ENCODE data around the gene TRIM15.

TRIM15 gene

GRCh38 chr6:30145818-30146217, 17.5 kb upstream of the TRIM15 start:
- DNase-seq (ENCODE audit: low spot score): no peak

- DNase-seq (ENCODE audit: low spot score): no peak
Observed at GRCh38 chr6:30147096-30147495, 16.2 kb upstream of the TRIM15 start.

DNA sequence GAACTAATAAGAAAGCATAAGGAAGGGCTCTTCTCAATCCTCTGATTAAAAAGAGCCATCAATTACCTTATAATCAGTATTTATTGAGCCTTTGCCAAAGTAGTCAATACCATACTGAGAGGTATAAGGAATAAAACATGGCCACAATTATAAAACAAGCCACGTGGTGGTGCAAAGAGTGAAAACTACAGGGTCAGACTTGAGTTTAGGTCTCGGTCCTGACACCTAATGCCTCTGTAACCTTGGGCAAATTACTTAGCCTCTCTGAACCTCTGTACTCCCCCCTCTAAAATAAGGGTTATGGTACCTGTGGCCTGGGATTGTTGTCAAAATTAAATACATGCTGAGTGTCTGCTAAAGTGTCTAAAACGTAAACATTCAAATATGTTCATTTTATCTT, 14.1 kb upstream of the TRIM15 start:
- DNase-seq (ENCODE audit: low spot score): no peak

GRCh38 chr6:30149858-30150550, 13.3 kb upstream of the TRIM15 start:
- DNase-seq (ENCODE audit: low spot score): no peak

DNA sequence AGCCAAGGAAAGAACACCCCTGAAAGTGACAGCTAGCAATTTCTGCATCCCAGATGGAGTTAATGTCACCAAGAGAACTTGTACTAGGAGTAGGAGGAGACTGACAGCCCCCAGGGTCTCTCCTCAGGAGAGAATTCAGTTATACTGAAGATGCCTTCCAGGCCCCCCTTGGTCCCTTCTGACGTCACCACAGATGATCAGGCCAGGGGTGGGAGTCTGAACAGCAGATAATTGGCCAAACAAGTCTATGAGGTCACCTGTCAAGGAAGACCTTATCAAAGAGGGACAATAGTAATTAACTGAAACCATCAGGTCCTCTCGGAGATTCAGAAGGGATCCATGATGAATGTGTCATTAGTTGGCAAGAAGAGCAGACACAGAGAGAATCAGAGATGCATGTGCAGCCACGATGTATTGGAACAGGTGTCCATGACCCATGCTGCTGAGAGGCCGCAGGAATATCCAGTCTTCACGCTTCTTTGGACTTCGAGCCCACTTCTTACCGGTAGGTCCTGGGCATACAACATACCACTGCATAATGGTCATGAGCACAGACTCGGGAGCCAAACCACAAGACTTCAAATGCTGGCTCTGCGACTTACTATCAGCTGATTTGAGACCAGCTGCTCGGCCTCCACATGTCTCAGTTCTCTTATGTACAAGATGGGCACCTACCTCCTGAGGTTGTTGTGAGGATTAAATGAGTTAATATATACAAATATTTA, 12.5 kb upstream of the TRIM15 start:
- no peak for DNase-seq (ENCODE audit: low spot score)

DNA sequence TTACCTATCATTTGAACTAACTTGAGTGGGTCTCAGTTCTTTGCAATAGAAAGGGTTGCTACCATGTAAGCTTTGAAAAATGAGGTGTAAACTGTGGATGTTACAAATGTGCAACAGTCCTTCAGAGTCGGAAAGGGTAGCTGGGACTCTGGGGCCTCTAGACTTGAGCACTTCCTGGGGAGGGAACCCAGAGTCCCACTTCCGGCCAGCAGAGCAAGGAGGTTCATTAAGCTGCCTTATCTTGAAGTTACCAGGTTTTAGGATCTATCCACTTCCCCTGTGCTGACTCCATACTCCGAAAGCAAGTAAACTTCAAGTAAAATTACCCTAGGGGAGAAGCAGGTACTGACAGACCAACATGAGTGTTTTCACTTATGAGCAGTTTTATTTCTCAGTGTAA, 11.8 kb upstream of the TRIM15 start:
- no peak for DNase-seq (ENCODE audit: low spot score)

- no peak for DNase-seq (ENCODE audit: low spot score)
Observed at GRCh38 chr6:30152016-30152673, 11.2 kb upstream of the TRIM15 start.

- DNase-seq (ENCODE audit: low spot score): no peak
Observed at GRCh38 chr6:30152910-30153610, 10.3 kb upstream of the TRIM15 start.

DNA sequence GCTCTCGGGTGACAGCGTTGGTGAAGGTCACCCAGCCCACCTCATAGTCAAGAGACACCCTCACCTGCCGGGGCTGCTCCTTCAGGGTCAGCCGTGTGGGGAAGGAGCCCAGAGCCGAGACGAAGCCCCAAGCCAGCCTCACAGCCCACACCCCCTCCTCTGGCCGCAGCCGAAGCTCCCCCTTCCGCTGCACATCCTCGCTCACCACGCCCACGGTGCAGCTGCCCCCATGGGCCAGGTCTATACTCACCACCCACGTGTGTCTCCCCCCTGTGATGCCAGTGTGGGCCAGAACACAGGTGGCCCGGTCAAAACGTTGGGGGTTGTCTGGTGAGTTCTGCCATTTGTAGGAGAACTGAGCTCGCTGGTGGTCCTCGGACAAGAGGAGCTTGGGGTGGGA, 9.3 kb upstream of the TRIM15 start:
- DNase-seq (ENCODE audit: low spot score): no peak

- DNase-seq (ENCODE audit: low spot score): no peak
Observed at GRCh38 chr6:30154709-30155519, 8.4 kb upstream of the TRIM15 start.

- no peak for DNase-seq (ENCODE audit: low spot score)
Observed at GRCh38 chr6:30155520-30156261, 7.7 kb upstream of the TRIM15 start.

- DNase-seq (ENCODE audit: low spot score): no peak
Observed at GRCh38 chr6:30156262-30156599, 7.1 kb upstream of the TRIM15 start.

- DNase-seq (ENCODE audit: low spot score): no peak
Observed at GRCh38 chr6:30156774-30157173, 6.6 kb upstream of the TRIM15 start.

DNA sequence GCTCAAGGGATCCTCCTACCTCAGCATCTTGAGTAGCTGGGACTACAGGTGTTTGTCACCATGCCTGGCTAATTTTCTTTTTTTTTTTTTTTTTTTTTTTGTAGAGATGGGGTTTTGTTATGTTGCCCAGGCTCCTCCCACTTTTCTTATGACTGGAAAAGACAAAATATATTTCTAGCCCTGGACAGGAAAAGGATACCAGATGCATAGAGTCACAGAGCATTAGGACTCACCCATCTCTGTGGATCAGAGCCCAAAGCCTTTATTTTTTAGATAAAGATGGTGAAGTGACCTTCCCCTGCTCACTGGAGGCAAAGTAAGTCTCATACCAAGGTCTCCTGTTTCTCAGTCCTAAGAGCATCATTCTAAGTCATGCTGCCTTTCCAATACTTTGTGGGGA, 5.8 kb upstream of the TRIM15 start:
- DNase-seq (ENCODE audit: low spot score): no peak

DNA sequence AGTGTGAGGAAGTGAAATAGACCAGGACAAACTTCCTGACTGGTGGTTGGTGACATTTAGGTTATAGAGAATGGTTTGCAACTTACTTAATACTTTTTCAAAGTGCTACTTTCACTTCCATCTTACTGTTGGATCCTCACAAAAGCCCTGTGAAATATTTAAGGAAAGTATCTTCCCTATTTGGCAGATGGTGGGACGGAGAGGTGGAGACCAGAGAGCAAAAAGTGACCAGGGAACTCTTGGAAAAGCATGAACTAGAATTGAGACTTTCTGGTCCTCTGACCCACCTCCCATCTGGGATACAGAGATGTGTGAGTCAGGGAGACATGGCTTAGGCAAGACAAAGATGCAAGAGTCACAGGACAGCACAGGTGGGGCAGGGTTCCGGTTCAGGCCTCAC, 5.3 kb upstream of the TRIM15 start:
- no peak for DNase-seq (ENCODE audit: low spot score)

- DNase-seq (ENCODE audit: low spot score): no peak
Observed at GRCh38 chr6:30158475-30159040, 4.8 kb upstream of the TRIM15 start.

GRCh38 chr6:30160008-30160784, 3.1 kb upstream of the TRIM15 start:
- DNase-seq (ENCODE audit: low spot score): no peak

- DNase-seq (ENCODE audit: low spot score): no peak
Observed at GRCh38 chr6:30160785-30161531, 2.4 kb upstream of the TRIM15 start, which contains the start of gene TRIM10. TSS of gene TRIM10 (minus strand) at chr6:30161211. CDS start at chr6:30160858, 353 bp downstream.
